Fibroblast of mammary gland (primary cell): ENCODE measurements around the gene LCMT1.

ENCODE experiments used
- DNase-seq: peaks from one replicate; pipeline ENCODE4 v3.0.0-alpha.2; 2010; ENCODE audit warnings: low read depth
- H3K4me3 ChIP-seq: 2 replicates; pipeline ENCODE4 v1.5.1; 2011; ENCODE audit warnings: low read depth, mild to moderate bottlenecking, low read length, moderate library complexity; ENCODE audit not compliant: control insufficient read depth
- TF ChIP-seq, protein P1 (sequence below): conservative IDR thresholded peaks from 2 replicates; pipeline ENCODE4 v1.5.1; 2011; ENCODE audit warnings: low read depth, low read length, inconsistent platforms; ENCODE audit not compliant: control insufficient read depth, insufficient read depth

The LCMT1 gene

DNA sequence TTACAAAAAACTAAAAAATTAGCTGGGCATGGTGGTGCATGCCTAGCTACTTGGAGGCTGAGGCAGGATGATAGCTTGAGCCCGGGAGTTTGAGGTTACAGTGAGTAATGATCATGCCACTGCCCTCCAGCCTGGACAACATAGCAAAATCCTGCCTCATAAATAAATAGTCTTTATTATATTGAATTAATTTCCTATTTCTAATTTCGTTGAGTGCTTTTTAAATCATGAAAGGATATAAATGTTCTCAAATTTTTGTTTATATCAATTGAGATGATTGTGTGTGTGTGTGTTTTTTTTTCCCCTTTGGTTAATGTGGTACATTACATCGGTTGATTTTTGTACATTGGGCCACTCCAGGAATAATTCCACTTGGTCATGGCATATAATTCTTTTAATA lies 73.2 kb downstream of the LCMT1 start:
- TF ChIP-seq, protein P1, sequence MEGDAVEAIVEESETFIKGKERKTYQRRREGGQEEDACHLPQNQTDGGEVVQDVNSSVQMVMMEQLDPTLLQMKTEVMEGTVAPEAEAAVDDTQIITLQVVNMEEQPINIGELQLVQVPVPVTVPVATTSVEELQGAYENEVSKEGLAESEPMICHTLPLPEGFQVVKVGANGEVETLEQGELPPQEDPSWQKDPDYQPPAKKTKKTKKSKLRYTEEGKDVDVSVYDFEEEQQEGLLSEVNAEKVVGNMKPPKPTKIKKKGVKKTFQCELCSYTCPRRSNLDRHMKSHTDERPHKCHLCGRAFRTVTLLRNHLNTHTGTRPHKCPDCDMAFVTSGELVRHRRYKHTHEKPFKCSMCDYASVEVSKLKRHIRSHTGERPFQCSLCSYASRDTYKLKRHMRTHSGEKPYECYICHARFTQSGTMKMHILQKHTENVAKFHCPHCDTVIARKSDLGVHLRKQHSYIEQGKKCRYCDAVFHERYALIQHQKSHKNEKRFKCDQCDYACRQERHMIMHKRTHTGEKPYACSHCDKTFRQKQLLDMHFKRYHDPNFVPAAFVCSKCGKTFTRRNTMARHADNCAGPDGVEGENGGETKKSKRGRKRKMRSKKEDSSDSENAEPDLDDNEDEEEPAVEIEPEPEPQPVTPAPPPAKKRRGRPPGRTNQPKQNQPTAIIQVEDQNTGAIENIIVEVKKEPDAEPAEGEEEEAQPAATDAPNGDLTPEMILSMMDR = no peak
- H3K4me3 ChIP-seq = no peak overlapping the region
- no peak for DNase-seq

DNA sequence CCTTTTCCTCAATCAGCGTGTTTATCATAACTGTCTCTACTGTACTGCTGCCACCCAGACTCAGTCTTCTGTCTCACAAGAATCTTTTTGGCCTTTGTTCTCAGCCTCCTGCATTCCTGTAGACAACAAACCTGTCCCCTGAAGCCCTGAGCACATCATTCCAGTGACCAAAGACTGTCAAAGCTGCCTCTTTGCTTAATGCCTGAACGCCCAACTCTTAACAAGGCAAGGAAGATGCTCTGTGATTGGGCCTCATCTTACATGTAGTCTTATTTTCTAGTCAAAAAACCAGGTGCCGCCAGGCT lies 75.9 kb downstream of the LCMT1 start:
- no peak for DNase-seq
- TF ChIP-seq, protein P1 = no peak
- no peak overlapping the region for H3K4me3 ChIP-seq

DNA sequence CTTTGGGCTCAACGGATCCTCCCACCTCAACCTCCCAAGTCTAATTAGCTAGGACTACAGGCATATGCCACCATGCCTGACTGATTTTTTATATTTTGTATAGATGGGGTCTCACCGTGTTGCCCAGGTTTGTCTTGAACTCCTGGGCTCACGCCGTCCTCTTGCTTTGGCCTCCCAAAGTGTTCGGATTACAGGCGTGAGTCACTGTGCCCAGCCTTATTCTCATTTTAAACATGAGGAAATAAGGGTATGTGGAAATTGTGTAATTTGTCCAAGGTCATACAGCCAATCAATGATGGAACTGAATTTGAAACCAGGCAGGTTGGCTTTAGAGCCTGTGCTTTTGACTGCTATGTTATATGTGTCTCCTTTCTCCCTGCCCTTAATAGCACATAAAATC lies 77.8 kb downstream of the LCMT1 start:
- TF ChIP-seq, protein P1 = no peak
- DNase-seq = peak; percentile 16
- H3K4me3 ChIP-seq = no peak overlapping the region

DNA sequence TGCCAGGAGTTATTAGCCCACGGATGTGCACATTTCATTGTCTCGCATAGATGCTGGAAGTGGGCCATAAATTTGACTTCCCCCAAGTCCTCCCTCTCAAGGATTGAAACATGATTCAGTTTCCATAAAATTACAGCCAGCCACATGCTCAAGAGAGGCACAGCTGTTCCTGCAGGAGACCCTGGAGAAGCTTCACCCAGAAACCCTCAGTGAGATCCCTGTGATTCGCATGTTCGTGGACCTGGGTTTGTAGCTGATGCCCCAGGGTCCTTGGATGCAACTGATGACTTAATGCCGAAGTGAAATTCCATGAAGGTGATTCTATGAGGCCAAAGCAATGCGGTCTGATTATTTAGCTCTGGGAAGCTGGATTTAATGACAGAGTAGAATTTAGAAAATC lies 80.6 kb downstream of the LCMT1 start:
- peak; percentile 27 for DNase-seq
- no peak overlapping the region for H3K4me3 ChIP-seq
- TF ChIP-seq, protein P1 = no peak

DNA sequence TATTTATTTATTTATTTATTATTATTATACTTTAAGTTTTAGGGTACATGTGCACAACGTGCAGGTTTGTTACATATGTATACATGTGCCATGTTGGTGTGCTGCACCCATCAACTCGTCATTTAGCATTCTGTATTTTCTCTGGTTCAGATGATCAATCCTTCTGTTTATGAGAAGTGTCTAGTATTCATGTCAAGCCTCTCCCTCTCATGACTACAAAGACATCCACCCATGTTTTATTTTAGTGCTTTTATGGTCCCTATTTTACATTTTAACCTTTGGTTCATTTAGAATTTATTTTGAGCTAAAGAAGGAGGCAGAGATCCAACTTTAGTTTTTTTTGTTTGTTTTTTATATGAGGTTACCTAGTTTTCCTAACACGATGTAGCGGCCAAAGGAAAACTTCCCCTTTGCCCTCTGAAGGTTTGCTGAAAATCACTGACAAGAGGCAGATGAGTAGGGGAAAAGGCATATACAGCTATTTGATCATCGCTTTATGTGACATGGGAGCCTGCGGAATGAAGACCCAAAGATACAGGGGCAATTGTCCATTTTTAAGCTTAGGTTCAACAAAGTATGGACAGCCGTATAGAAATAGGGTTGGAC lies 82.8 kb downstream of the LCMT1 start:
- H3K4me3 ChIP-seq = no peak overlapping the region
- TF ChIP-seq, protein P1 = no peak
- DNase-seq = no peak

DNA sequence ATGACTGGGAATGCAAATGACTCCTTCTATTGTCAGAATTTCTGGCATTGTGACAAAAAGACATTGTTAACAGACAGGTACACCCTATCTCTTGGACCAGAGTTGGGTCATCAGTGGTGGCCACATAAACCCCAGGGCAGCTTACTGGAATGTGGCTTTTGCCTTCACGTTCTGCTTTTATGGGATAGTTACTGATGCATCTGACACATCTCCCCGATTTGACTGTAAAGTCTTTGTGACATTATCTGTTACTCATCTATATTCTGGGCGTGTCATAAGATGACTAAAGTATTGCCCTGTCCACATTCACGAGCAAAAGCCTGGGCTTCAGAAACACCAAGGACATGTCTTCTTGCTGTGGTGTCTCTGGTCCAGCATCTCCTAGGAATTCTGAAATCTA lies 86.5 kb downstream of the LCMT1 start:
- H3K4me3 ChIP-seq = no peak overlapping the region
- TF ChIP-seq, protein P1 = no peak
- peak; percentile 32 for DNase-seq

DNA sequence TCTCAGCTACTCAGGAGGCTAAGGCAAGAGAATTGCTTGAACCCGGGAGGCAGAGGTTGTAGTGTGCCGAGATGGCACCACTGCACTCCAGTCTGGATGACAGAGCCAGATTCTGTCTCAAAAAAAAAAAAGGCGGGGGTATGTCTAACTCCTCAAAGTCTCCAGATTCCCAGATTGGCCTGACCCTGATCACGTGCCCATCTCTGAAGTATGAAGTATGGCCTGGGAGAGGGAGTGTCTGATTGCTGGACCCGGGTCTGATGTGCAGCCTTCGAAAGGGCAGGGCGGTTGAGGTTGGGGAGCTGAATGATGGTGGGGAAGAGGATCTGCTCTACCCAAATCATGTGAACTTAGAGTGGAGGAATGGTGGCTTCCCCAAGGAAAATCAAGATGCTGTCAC lies 87.9 kb downstream of the LCMT1 start:
- DNase-seq = no peak
- TF ChIP-seq, protein P1 = no peak

More for the DNA sequence above, 87.9 kb downstream of the LCMT1 start:
- H3K4me3 ChIP-seq = no peak overlapping the region
